Tibial nerve (tissue), 4 donors: ENCODE measurements around the gene LRRC37A3.

ENCODE experiments used
- CTCF ChIP-seq, 5 experiments: fragments of 200-600 bp in 3 of 5; fragments of 450-650 bp in 2 of 5; sonication (generic) in 3 of 5; IDR thresholded peaks; one replicate each; pipeline ENCODE4 v1.5.1; 2016 to 2019; ENCODE audit warnings: antibody characterized with exemption in 5 of 5, mild to moderate bottlenecking in 3 of 5, moderate library complexity in 2 of 5
- EP300 ChIP-seq, 2 donors: sonication (generic); formaldehyde crosslinking; IDR thresholded peaks; one replicate each; pipeline ENCODE4 v1.6.1; 2017; ENCODE audit warnings: antibody characterized with exemption in 2 of 2, mild to moderate bottlenecking in 1 of 2
- POLR2A ChIP-seq, 2 donors: fragments of 450-650 bp; IDR thresholded peaks; one replicate each; pipeline ENCODE4 v1.6.1; 2017; ENCODE audit warnings: antibody characterized with exemption in 2 of 2, mild to moderate bottlenecking in 2 of 2, moderate library complexity in 2 of 2

- TF ChIP-seq CTCF (IDR thresholded peaks at IDR 0.05) (no peak), EP300 (IDR thresholded peaks at IDR 0.05) (no peak), POLR2A (IDR thresholded peaks at IDR 0.05) (no peak)
Measured at GRCh38 chr17:64947152-64947551, 27.9 kb upstream of the LRRC37A3 start.
